HG02981 (cell line): ENCODE data around the gene IL4I1.

Source experiments
- ATAC-seq: cut with Tn5 transposase; IDR thresholded peaks from one replicate; pipeline ENCODE4 v1.9.1; 2021; ENCODE audit warnings: mild to moderate bottlenecking, moderate library complexity; ENCODE audit not compliant: unreplicated experiment

IL4I1 gene

GRCh38 chr19:49852631-49853126, 44.0 kb downstream of the IL4I1 start:
- no peak for ATAC-seq

GRCh38 chr19:49851456-49852259, 45.0 kb downstream of the IL4I1 start:
- no peak for ATAC-seq

GRCh38 chr19:49850487-49851342, 46.0 kb downstream of the IL4I1 start, which contains the start of gene PTOV1:
PTOV1 (plus strand) TSS chr19:49851159.
- ATAC-seq = peak; percentile 59

- ATAC-seq = no peak
These were observed 46.5 kb downstream of the IL4I1 start for GRCh38 chr19:49850221-49850486.

GRCh38 chr19:49849433-49850220, 47.1 kb downstream of the IL4I1 start:
- no peak for ATAC-seq

- no peak for ATAC-seq
These were observed 47.7 kb downstream of the IL4I1 start for GRCh38 chr19:49848938-49849337.

GRCh38 chr19:49847731-49848696, 48.7 kb downstream of the IL4I1 start:
- ATAC-seq = no peak

- ATAC-seq = no peak
These were observed 50.3 kb downstream of the IL4I1 start for GRCh38 chr19:49846408-49846807.

GRCh38 chr19:49845414-49845813, 51.3 kb downstream of the IL4I1 start:
- no peak for ATAC-seq

- no peak for ATAC-seq
These were observed 52.3 kb downstream of the IL4I1 start for GRCh38 chr19:49844138-49845095.

GRCh38 chr19:49843265-49843664, 53.4 kb downstream of the IL4I1 start:
- ATAC-seq = no peak

- no peak for ATAC-seq
These were observed 55.9 kb downstream of the IL4I1 start for GRCh38 chr19:49840736-49841249.

- ATAC-seq = no peak
These were observed 56.4 kb downstream of the IL4I1 start for GRCh38 chr19:49840321-49840720.

GRCh38 chr19:49839713-49840112, 57.0 kb downstream of the IL4I1 start:
- ATAC-seq = no peak
